Right atrium auricular region (tissue), 2 donors: ENCODE results near the gene TRIM47. TPM values are rescaled to one million over a fixed set of nuclear protein-coding genes. Genes with fewer than 3 reads are reported as not detected.

ENCODE experiments used
- DNase-seq: peaks from one replicate; pipeline ENCODE4 v3.0.0-alpha.2; 2019; ENCODE audit warnings: low spot score
- H3K27ac ChIP-seq, 2 donors: fragments of 200-600 bp; sonication (generic); 1 replicate in 1 of 2; 2 replicates in 1 of 2; pipeline ENCODE4 v1.5.1; 2016 to 2019
- H3K27me3 ChIP-seq, 2 donors: fragments of 200-600 bp; sonication (generic); one replicate each; pipeline versions ENCODE4 v1.5.1 to v1.6.0; 2017 to 2019
- H3K36me3 ChIP-seq: fragments of 200-600 bp; sonication (generic); one replicate; pipeline ENCODE4 v1.5.1; 2016
- H3K4me1 ChIP-seq, 2 donors: fragments of 200-600 bp; sonication (generic); one replicate each; pipeline versions ENCODE4 v1.5.1 to v1.6.0; 2017 to 2019
- H3K4me3 ChIP-seq, 2 donors: fragments of 200-600 bp; sonication (generic); 1 replicate in 1 of 2; 2 replicates in 1 of 2; pipeline ENCODE4 v1.5.1; 2017 to 2019; ENCODE audit warnings: mild to moderate bottlenecking in 1 of 2, moderate library complexity in 1 of 2
- H3K9me3 ChIP-seq, 2 donors: fragments of 200-600 bp; sonication (generic); one replicate each; pipeline ENCODE4 v1.5.1; 2019
- total RNA-seq, 2 donors: library from RNA; depleted of rRNA; stranded (reverse); fragments of >200 nt; gene quantifications; one replicate each; pipeline ENCODE4 v1.1.0, GENCODE V29; 2016
- TF ChIP-seq, protein P1 (sequence below), 2 donors: fragments of 200-600 bp; sonication (generic); IDR thresholded peaks; one replicate each; pipeline ENCODE4 v1.5.1; 2019; ENCODE audit warnings: antibody characterized with exemption in 2 of 2

TRIM47 gene
- total RNA-seq, 2 donors from 2014 or later: 16.8 to 24.8 TPM

DNA sequence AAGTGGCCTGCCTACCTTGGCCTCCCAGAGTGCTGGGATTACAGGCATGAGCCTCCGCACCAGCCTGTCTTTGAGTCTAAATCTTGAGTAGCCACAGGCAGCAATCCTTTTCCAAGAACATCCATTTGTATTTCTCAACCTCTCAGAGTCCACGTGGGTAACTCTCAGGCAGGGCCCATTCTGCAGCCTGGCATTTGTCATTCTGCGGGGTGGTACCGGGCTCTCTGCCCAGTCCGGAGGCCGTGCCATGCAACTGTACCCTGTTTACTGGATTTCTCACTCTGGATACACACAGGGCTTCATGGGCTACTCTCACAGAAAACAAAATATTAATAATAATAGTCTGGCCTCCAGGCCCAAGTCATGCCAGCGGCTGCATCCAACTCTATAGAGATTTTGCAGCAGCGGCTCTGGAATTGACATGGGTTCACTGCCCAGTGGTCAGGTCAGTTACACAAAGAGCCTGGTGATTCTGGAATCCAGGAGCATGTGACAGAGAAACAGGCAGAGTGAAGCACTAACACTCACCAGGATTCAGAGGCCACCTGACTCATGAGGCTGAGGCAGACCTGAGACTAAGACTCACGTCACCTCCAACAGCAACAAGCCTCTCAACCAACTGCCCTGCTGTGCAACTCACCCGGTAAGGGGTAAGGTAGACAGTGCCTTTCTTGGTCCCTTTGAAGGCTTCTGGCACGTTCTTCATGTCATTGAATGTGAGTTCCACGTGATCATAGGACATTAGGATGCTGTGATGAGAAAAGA lies 27.3 kb downstream of the TRIM47 start:
- no peak for DNase-seq
- Histone ChIP-seq H3K36me3 (peaks cover 56% of the 10 kb centered on the region), H3K4me1 (peaks cover 0 to 78% of the 10 kb centered on the region in 2 donors)

DNA sequence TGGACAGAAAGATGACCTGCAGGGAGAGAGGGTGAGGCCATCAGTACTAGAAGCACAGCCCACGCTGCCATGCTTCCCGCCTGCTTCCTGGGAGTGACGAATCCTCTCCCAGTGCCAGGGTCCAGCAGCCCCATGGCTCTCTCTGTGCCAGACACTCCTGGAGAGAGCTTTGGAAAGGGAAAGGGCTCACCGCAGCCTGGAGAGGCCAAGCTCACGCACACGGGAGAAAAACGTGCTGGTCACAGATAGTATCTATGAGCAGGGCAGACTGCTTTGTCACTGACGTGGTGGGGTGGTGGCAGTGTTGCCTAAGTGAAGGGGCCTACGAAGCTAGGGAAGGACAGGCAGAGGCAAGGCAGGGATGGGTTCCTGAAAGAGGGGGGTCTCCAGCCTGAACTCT lies 28.7 kb downstream of the TRIM47 start:
- TF ChIP-seq, protein P1, sequence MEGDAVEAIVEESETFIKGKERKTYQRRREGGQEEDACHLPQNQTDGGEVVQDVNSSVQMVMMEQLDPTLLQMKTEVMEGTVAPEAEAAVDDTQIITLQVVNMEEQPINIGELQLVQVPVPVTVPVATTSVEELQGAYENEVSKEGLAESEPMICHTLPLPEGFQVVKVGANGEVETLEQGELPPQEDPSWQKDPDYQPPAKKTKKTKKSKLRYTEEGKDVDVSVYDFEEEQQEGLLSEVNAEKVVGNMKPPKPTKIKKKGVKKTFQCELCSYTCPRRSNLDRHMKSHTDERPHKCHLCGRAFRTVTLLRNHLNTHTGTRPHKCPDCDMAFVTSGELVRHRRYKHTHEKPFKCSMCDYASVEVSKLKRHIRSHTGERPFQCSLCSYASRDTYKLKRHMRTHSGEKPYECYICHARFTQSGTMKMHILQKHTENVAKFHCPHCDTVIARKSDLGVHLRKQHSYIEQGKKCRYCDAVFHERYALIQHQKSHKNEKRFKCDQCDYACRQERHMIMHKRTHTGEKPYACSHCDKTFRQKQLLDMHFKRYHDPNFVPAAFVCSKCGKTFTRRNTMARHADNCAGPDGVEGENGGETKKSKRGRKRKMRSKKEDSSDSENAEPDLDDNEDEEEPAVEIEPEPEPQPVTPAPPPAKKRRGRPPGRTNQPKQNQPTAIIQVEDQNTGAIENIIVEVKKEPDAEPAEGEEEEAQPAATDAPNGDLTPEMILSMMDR (IDR thresholded peaks at IDR 0.05): no peak
- DNase-seq: no peak
- H3K27me3 ChIP-seq: no peaks in the 10 kb centered on the region
- H3K27ac ChIP-seq: peak overlapping the region; percentile 32 to 67
- H3K4me1 ChIP-seq: peaks cover 0 to 90% of the 10 kb centered on the region in 2 donors
- H3K4me3 ChIP-seq: no peak overlapping the region
- no peaks in the 10 kb centered on the region for H3K9me3 ChIP-seq
- H3K36me3 ChIP-seq: peaks cover 58% of the 10 kb centered on the region

More for the DNA sequence above, 27.3 kb downstream of the TRIM47 start:
- H3K4me3 ChIP-seq: no peak overlapping the region
- H3K27me3 ChIP-seq: no peaks in the 10 kb centered on the region
- TF ChIP-seq, protein P1 (IDR thresholded peaks at IDR 0.05): no peak
- H3K9me3 ChIP-seq: no peaks in the 10 kb centered on the region
- H3K27ac ChIP-seq: peak overlapping the region; percentile 32 to 67

DNA sequence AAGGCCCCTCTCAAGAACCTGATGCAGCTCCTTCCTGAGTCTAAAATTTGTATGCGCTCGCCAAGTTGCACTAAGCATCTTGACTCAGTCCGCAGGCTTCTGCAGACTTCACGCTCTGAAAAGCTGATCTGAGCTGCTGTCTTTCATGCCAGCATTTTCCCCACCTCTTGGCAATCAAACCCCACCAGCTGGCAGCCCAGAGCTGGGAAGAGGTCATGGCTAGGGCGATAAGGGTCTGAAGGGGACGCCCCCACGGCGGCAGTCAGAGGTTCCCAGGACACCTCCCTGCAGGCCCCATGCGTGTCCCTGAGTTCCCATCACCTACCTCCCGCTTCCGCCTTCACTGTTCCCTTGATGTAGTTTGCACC lies 29.1 kb downstream of the TRIM47 start:
- H3K27ac ChIP-seq: peak overlapping the region; percentile 32 to 67
- peaks cover 58% of the 10 kb centered on the region for H3K36me3 ChIP-seq
- TF ChIP-seq, protein P1 (IDR thresholded peaks at IDR 0.05): no peak
- H3K27me3 ChIP-seq: no peaks in the 10 kb centered on the region
- peaks cover 0 to 91% of the 10 kb centered on the region in 2 donors for H3K4me1 ChIP-seq
- DNase-seq: no peak
- no peak overlapping the region for H3K4me3 ChIP-seq
- no peaks in the 10 kb centered on the region for H3K9me3 ChIP-seq

DNA sequence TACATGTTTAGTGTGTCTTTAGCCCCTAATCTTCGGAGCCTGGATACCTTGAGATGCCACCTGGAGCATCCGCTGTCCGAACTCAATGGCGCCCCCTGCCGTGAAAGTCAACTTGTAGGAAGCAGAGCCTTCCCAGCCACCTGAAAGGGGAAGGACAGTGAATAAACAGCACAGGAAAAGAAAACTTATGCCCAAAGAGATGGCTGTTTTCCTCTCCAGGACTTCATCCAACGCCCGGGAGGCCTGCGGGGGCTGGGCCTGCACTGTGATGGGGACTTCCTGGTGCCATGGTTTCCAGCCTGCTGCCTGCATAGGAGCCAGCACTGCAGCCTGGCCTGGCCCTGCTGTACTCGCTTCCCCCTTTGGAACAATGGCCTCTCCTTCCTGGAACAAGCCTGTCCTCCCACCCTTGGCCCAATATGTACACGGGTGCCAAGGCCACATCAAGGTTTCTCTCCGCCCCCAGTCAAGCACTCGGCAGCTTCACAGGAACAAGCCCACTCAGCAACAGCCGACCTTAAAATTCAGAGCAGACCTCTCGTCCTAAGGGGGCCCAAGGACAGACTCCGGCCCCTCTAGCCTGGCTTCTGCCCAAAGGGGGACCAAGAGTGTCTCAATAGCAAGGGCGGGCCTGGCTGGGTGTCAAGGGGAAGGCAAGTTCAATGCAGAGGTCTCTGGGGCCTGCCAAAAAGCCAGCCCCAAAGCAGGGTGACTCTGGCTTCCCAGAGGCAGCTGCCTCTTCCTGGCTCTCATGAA lies 29.7 kb downstream of the TRIM47 start:
- Histone ChIP-seq H3K36me3 (peaks cover 58% of the 10 kb centered on the region), H3K27ac (peak overlapping the region; percentile 32 to 67), H3K9me3 (no peaks in the 10 kb centered on the region), H3K4me1 (peaks cover 0 to 92% of the 10 kb centered on the region in 2 donors), H3K4me3 (no peak overlapping the region), H3K27me3 (no peaks in the 10 kb centered on the region)
- peak; percentile 67 for DNase-seq
- TF ChIP-seq, protein P1 (IDR thresholded peaks at IDR 0.05): peak; percentile 47 to 69

DNA sequence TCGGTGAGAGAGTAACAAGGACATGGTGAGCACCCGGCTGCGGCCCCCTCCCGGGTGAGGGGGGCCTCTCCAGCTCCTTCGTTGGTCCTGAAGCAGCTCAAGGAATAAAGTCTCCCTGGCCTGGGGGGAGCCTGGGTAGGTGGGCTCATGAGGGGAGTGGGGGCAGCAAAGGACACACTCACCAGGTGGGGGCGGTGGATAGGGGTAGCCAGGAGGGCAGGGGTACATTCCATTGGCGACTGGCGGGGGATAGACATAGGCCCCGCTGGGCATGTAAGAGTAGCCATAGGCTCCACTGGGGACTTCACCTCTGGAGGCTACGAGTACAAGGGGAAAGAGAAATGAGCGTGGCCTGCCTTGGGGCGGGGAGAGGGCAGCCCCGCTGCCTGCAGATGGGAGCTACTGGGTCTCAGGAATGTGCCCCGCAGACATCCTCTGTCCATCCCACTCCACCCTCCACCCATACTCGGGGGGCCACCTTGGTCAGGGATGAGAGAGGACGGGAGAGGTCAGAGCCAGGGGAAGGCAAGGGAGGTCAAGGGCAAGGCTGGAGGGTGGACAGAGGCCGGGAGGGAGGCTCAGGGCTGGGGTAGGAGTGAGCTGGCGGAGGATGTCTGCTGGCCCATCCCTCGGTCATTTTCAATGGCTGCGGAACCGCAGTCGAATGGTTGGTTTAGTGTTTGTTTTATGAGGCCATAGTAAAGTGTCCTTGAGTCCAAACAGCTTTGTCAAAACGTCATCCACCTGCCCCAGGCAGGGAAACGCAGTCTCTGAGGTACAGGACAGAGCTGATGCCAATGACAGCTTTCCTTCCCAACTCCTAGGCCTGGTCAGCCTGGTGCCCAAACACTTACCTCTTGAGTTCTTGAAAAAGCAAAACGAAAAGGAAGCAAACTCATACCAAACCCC lies 30.5 kb downstream of the TRIM47 start:
- Histone ChIP-seq H3K4me3 (no peak overlapping the region), H3K36me3 (peaks cover 58% of the 10 kb centered on the region), H3K4me1 (peaks cover 0 to 93% of the 10 kb centered on the region in 2 donors), H3K27me3 (no peaks in the 10 kb centered on the region), H3K27ac (peak overlapping the region; percentile 67 to 86), H3K9me3 (no peaks in the 10 kb centered on the region)
- TF ChIP-seq, protein P1 (IDR thresholded peaks at IDR 0.05): no peak
- DNase-seq: no peak
